GM12878 (cell line): ENCODE measurements around the gene OLFML2B. TPM values are rescaled to one million over a fixed set of nuclear protein-coding genes. Genes with fewer than 3 reads are reported as not detected.
"Not testable (repeated sequence)": the region's sequence is repeated elsewhere in the genome, so short reads cannot be mapped to it uniquely, and the experiment has no call there.

Experiments used
- ATAC-seq: fragments of 200-7000 bp; cut with Tn5 transposase; 3 replicates; pipeline ENCODE4 v1.9.1; 2020; ENCODE audit warnings: mild to moderate bottlenecking, moderate library complexity
- BruUV-seq: library from RNA; stranded (reverse); fragments of 400-500 nt; replicated peaks from 2 replicates; lab custom pipeline; 2021; lab: Mats Ljungman, UMichigan
- CTCF ChIA-PET: fragments of 300-600 bp; sonication (Branson Sonifier 250); formaldehyde crosslinking; extraction: SDS; loops from one replicate; lab custom pipeline; 2021; ENCODE audit warnings: inconsistent platforms; lab: Yijun Ruan, JAX
- POLR2A ChIA-PET: fragments of 350-600 bp; formaldehyde crosslinking; extraction: SDS; loops from one replicate; lab custom pipeline; 2021; ENCODE audit warnings: inconsistent platforms; lab: Charles Lee
- RAD21 ChIA-PET: fragments of 300-600 bp; sonication (Branson Sonifier 250); formaldehyde crosslinking; loops from one replicate; lab custom pipeline; 2023; ENCODE audit warnings: antibody characterized with exemption; ENCODE audit not compliant: unreplicated experiment; lab: Charles Lee
- SMC1A ChIA-PET: fragments of 300-600 bp; sonication (Branson Sonifier 250); formaldehyde crosslinking; loops from one replicate; lab custom pipeline; 2023; ENCODE audit not compliant: unreplicated experiment, uncharacterized antibody; lab: Charles Lee
- DNase-seq: peaks from one replicate; pipeline ENCODE4 v3.0.0-alpha.2; 2011; ENCODE audit warnings: low read depth, low spot score
- FAIRE-seq: peaks from 3 replicates; lab custom pipeline; 2011; peaks lifted over from hg19 to GRCh38; lab: Jason Lieb, UNC
- H2AFZ ChIP-seq: 2 replicates; pipeline ENCODE4 v1.6.0; 2011; ENCODE audit warnings: low read depth, low read length, control low read depth; ENCODE audit not compliant: control insufficient read depth
- H3K27ac ChIP-seq: 2 replicates; pipeline ENCODE4 v1.5.1; 2011; ENCODE audit warnings: control low read depth; ENCODE audit not compliant: control insufficient read depth, insufficient read depth
- H3K27me3 ChIP-seq, 2 experiments: replicated peaks in 1 of 2; 2 replicates each; pipeline versions ENCODE4 v1.6.0 to v1.6.1; 2011; ENCODE audit warnings: low read length in 1 of 2; ENCODE audit not compliant: control insufficient read depth in 2 of 2, insufficient read depth in 2 of 2
- H3K36me3 ChIP-seq, 2 experiments: 2 replicates each; pipeline ENCODE4 v1.5.1; 2011; ENCODE audit warnings: low read length in 1 of 2; ENCODE audit not compliant: control insufficient read depth in 2 of 2, insufficient read depth in 2 of 2
- H3K4me1 ChIP-seq: 2 replicates; pipeline ENCODE4 v1.6.1; 2011; ENCODE audit warnings: mild to moderate bottlenecking, low read length, moderate library complexity, mixed read lengths; ENCODE audit not compliant: control insufficient read depth, insufficient read depth
- H3K4me2 ChIP-seq: 2 replicates; pipeline ENCODE4 v1.6.0; 2011; ENCODE audit warnings: control low read depth; ENCODE audit not compliant: control insufficient read depth, insufficient read depth
- H3K4me3 ChIP-seq: fragments of 200-600 bp; sonication (generic); 2 replicates; pipeline ENCODE4 v1.5.1; 2016
- H3K79me2 ChIP-seq: 2 replicates; pipeline ENCODE4 v1.6.0; 2011; ENCODE audit warnings: low read length; ENCODE audit not compliant: control insufficient read depth, insufficient read depth
- H3K9ac ChIP-seq: 2 replicates; pipeline ENCODE4 v1.8.0; 2011; ENCODE audit warnings: low read length, control low read depth, mixed read lengths; ENCODE audit not compliant: control insufficient read depth, insufficient read depth
- H3K9me3 ChIP-seq: replicated peaks from 3 replicates; pipeline ENCODE4 v1.5.1; 2011; ENCODE audit warnings: mild to moderate bottlenecking, low read length; ENCODE audit not compliant: control insufficient read depth, insufficient read depth
- H4K20me1 ChIP-seq: 2 replicates; pipeline ENCODE4 v1.6.0; 2011; ENCODE audit not compliant: control insufficient read depth, insufficient read depth
- KDM1A ChIP-seq: fragments of 200-600 bp; sonication (generic); IDR thresholded peaks from 2 replicates; pipeline ENCODE4 v1.6.1; 2016; ENCODE audit warnings: borderline replicate concordance
- TCF7 ChIP-seq: IDR thresholded peaks from 2 replicates; pipeline ENCODE4 v1.6.1; 2014; ENCODE audit warnings: antibody characterized with exemption, borderline replicate concordance
- WGBS: methylation state at CpG from one replicate; pipeline ENCODE4 v1.1.6; 2016; ENCODE audit warnings: low lambda C conversion rate; ENCODE audit not compliant: insufficient replicate concordance, insufficient coverage; ENCODE audit errors: missing lambda C conversion rate; 5-methylcytosine and 5-hydroxymethylcytosine counted together
- in situ Hi-C: fragments of 300-500 bp; cut with MboI; formaldehyde crosslinking; loops from 9 replicates; pipeline ENCODE4 v1.14.3; 2018; ENCODE audit warnings: mixed read lengths
- intact Hi-C: fragments of 100-400 bp; cut with micrococcal nuclease; formaldehyde crosslinking; loops from one replicate; pipeline ENCODE4 v1.14.2; 2022; ENCODE audit not compliant: unreplicated experiment
- polyA plus RNA-seq, 11 experiments: library from polyadenylated mRNA; depleted of rRNA in 4 of 11; unstranded in 6 of 11; stranded (reverse) in 5 of 11; fragments of >200 nt; fragmentation: Nextera tagmentation in 4 of 11; fragmentation: Illumina TruSeq in 1 of 11; extraction: Ambion mirVana in 4 of 11; extraction: Trizol in 1 of 11; gene quantifications; 1 replicate in 1 of 11; 2 replicates in 10 of 11; pipeline versions ENCODE4 v1.2.1 to v1.2.3, GENCODE V29; 2011 to 2016; ENCODE audit warnings: inconsistent platforms in 2 of 11, missing spikeins in 2 of 11, low read depth in 1 of 11
- total RNA-seq, 4 experiments: library from RNA; depleted of rRNA in 3 of 4; stranded (reverse); fragments of >200 nt in 3 of 4; fragmentation: Illumina TruSeq in 1 of 4; extraction: Trizol in 1 of 4; gene quantifications; 2 replicates each; pipeline versions ENCODE4 v1.2.1 to v1.2.3, GENCODE V29; 2013 to 2021

Gene OLFML2B
- total and polyA plus RNA-seq, 10 of the 15 experiments (the other 5 are each of a cell fraction or from before 2014, with no cell fraction given), result not detected

DNA sequence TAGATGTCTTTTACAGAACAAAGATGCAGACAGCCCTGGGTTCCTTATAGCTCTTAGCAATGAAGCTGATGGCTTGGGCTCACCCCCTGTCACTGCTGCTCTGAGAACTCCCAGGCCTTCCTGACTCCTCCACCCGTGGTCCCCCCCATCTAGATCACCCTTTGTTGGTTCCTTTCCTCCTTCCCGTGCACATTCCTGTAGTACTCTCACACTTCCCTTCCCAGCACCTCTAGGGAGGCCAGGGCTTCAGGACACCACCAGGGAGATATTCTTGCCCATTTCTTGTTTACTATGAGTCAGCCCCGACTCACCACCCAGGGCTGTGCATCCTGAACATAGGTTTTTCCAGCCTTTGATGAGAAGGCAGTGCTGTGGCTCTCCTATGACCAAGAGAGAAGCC is 31.4 kb upstream of the OLFML2B start:
- H3K79me2 ChIP-seq, result no peaks in the 10 kb centered on the region
- SMC1A ChIA-PET, result interaction anchor here (0.6 kb wide), 1 partner anchor 214 kb away, joined by 4 read pairs; no protein-coding TSS in a partner anchor
- no peak for FAIRE-seq
- H2AFZ ChIP-seq, result no peak overlapping the region
- intact Hi-C loops, result no loop called here
- RAD21 ChIA-PET, result interaction anchor here (1.2 kb wide), 1 partner anchor 1260 kb away, joined by 3 read pairs; no protein-coding TSS in a partner anchor
- peaks cover 0 to 2% of the 10 kb centered on the region in 2 experiments; a peak in 3 of 4 replicates for H3K27me3 ChIP-seq
- BruUV-seq, result no TSS peak
- H3K4me1 ChIP-seq, result no peaks in the 10 kb centered on the region
- no peak overlapping the region for H3K27ac ChIP-seq
- 13% methylated on average over 3 of the region's 3 CpGs for WGBS
- no peak for ATAC-seq
- DNase-seq, result no peak
- H3K4me2 ChIP-seq, result no peak overlapping the region
- no peak overlapping the region for H3K9ac ChIP-seq
- TF ChIP-seq KDM1A (no peak), TCF7 (no peak)
- no peaks in the 10 kb centered on the region for H3K9me3 ChIP-seq
- H3K36me3 ChIP-seq, result no peaks in the 10 kb centered on the region
- H4K20me1 ChIP-seq, result no peaks in the 10 kb centered on the region
- CTCF ChIA-PET, result interaction anchor here (2.0 to 2.1 kb wide), 2 partner anchors 221 to 302 kb away, joined by 12 read pairs; no protein-coding TSS in a partner anchor
- H3K4me3 ChIP-seq, result no peak overlapping the region
- in situ Hi-C loops, result loop anchor here (5.0 kb wide), 2 partner anchors 222 to 337 kb away; no protein-coding TSS in a partner anchor
- POLR2A ChIA-PET, result no interaction called here

DNA sequence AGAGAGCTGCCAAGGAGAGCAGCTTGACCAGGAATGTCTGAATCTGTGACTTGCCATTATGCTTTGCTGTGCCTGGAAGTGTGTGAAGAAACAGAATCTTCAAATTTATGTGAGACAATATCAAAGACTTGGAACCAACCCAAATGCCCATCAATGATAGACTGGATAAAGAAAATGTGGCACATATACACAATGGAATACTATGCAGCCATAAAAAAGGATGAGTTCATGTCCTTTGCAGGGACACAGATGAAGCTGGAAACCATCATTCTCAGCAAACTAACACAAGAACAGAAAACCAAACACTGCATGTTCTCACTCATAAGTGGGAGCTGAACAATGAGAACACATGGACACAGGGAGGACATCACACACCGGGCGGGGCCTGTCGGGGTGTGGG is 30.3 kb upstream of the OLFML2B start:
- SMC1A ChIA-PET, result interaction anchor here (2.3 kb wide), 1 partner anchor 10 kb away, joined by 5 read pairs; no protein-coding TSS in a partner anchor
- ATAC-seq, result not testable (repeated sequence)

More for the DNA sequence above, 30.3 kb upstream of the OLFML2B start:
- H3K4me1 ChIP-seq, H4K20me1 ChIP-seq, intact Hi-C loops, H3K4me3 ChIP-seq, H3K4me2 ChIP-seq, BruUV-seq, H2AFZ ChIP-seq, in situ Hi-C loops, POLR2A ChIA-PET, H3K36me3 ChIP-seq, H3K9me3 ChIP-seq, H3K27me3 ChIP-seq, H3K9ac ChIP-seq, FAIRE-seq, RAD21 ChIA-PET, H3K79me2 ChIP-seq, DNase-seq, H3K27ac ChIP-seq: not testable (repeated sequence)
- 39% methylated on average over 3 of the region's 3 CpGs for WGBS
- CTCF ChIA-PET, result interaction anchor here (1.9 kb wide), 1 partner anchor 224 kb away, joined by 7 read pairs; no protein-coding TSS in a partner anchor
